Measurements from ENCODE around the gene B4GALT3.

Gene B4GALT3

GRCh38 chr1:161201836-161202712 is 24.8 kb upstream of the B4GALT3 start, which contains the start of gene NDUFS2:
TSS of gene NDUFS2 (plus strand) at chr1:161202367. CDS start at chr1:161202386, 19 bp downstream.
- DNase-seq, result peak; percentile 99

- peak; percentile 61 for DNase-seq
Measured at GRCh38 chr1:161200992-161201835, 23.9 kb upstream of the B4GALT3 start.

DNA sequence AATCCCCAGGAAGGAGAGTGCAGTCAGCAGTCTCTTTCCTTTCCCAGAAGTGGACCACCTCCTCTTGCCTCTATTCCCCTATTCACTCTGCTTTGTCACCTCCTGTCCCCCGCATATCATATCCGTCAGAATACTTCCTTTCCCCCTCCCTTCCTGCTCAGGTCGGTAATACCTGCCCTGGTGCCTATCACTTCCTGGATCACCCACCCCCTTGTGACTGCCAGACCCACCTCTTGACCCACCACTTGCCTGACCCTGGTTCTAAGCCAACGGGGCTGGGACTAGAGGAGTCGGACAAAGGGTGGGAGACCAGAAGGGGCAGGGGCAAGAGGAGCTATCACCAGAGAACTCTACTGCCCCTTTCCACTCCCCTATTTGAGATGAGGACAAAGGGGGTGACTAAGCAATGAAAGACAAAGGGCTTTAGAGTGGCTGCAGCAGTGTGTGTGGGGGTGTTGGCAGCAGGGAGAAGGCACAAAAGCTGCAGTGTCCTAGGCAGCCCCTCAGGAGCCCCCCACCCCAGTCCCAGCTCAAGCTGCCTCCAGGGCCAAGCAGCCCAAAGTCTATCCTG is 23.2 kb upstream of the B4GALT3 start:
- no peak for DNase-seq

- no peak for DNase-seq
Measured at GRCh38 chr1:161199506-161200139, 22.3 kb upstream of the B4GALT3 start.

DNA sequence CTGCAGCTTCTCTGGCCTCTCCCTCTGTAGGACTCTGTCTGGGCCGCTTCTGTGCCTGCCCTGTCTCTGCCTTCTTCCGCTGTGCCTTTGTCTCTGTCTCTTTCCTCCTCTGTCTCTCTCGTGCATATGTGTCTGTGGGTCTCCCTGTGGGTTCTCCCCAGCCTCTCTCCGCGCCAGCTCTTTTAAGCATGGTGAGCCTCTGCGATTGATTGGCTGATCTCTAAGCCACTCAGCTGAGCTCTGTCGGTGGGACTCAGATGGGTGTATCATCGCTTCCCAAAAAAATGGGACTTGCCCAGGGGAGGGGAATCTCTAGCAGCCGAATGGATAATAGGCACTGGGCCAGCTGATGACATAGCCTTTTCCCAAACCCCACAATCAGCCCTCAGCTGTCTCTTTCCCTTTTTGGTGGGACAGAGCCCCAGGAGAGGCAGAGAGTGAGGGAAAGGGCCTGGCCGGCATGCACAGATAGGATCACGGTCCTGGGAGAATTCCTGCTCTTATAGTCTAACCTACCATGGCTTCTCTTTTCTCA is 21.7 kb upstream of the B4GALT3 start, which contains the start of gene ADAMTS4:
TSS of gene ADAMTS4 (minus strand) at position 158 of the 535 bp plus-strand sequence. CDS start 427 bp downstream, outside the sequence.
- DNase-seq, result peak; percentile 96

DNA sequence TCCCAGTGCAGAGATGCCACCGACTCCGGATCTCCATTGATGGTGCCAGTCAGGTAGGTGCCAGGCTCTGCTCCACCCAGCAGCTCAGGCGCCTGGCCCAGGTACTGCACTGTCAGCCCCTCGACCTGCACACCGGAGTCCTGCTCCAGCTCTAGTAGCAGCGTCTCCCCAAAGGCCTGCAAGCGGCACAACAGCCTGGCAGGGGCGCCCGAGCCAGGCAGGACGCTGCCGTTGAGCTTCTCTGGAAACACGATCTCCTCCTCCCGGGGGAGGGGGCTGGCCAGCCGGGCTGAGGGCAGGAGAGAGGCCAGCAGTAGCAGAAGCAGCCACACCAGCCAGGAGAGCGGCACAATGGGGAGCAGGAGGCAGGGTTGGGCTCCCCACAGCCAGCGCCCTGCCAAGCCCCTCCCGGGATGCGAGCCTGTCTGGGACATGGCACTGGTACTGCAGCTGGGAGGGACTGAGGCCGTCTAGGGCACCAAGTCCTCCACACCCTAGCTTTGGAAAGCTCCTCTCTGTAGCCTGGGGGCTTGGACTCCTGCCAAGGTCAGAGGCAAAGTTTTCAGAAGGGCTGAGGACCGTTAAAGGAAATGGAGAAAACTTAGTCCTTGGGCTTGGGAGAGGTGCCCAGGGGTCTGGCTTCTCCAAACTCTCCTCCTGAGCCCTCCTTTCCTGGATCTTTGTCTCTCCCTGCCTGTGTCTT is 21.0 kb upstream of the B4GALT3 start:
- no peak for DNase-seq

GRCh38 chr1:161197560-161198193 is 20.4 kb upstream of the B4GALT3 start:
- DNase-seq, result no peak

DNA sequence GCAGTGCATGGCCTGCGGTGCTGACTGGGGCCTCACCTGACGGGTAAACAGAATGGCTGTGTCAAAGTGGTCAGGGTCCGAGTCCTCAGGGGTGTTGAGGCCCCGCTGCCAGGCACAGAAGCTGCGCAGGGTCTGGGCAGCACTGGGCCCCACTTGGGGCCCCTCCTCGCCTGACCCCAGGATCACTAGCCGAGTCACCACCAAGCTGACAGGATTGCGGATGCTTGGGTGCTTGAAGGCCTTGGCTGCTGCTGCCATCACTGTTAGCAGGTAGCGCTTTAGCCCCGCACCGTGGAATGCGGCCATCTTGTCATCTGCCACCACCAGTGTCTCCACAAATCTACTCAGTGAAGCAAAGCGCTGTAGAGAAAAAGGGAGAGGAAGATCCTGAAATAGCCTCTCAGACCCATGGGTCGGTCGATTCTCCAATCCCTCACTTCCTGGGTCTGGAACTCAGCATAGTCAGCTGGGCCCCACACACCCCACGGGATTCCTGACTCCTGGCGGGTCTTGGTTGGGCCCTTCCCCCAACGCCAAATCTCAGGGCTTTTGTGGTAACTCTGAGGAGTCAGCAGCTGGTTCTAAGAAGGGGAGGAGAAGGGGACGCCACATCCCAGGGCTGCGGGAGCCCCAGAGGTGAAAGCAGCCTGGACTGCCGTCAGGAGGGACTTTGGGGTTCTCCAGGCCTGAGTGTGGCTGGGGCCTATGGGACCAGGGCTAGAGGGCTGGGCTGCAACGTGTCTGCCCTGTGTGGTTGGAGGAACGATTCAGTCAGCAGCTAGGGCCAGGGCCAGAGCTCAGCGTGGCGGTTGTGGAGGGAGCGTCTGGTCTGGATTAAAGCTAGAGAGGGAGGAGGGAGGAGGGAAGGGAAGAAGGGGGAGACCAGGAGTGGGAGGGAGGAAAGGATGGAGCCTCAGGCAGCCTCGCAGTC is 19.5 kb upstream of the B4GALT3 start:
- DNase-seq, result no peak

DNA sequence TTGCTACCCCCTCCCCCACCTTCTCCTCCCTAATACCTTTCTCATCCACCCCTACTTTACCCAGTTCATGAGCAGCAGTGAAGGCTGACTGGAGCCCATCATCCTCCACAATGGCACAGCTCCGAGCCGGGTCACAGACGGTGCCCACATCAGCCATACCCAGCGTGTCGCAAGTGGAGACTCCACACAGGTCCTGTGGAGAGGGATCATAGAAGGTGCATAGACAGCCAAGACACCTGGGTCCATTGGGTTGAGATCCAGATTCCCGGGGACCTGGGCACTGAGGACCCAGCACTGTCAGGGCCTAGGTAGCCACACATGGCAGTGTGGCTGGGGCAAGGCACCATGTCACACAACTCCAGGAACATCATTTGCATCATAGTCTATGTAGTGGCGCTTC is 18.8 kb upstream of the B4GALT3 start:
- DNase-seq, result no peak

- no peak for DNase-seq
Measured at GRCh38 chr1:161195171-161195570, 17.9 kb upstream of the B4GALT3 start.

DNA sequence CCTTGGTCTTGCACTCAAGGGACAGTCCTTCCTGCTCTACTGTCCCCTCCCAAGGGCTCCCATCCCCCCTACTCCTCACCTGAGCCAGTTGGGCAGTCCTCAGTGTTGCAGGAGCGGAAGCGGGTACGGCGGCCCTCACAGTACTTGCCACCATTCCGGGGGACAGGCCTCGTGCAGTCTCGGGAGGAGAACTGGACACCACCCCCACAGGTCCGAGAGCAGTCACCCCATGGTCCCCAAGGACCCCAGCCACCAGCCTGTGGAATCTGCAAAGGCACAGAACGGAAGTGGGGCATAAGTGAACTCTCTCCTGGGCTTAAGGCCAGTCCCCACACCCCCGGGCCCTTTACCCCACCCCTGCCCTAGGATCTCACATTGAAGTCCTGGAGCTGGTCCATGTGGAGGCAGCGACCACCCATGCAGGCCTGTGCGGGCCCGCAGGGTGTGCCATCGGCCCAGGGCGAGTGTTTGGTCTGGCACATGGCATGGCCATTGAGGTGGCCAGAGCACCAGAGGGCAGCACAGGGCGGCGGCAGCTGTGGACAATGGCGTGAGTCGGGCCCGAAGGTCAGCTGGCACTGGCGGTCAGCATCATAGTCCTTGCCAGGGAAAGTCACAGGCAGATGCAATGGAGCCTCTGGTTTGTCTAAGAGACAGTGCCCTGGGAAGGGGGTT is 16.4 kb upstream of the B4GALT3 start:
- DNase-seq, result no peak

DNA sequence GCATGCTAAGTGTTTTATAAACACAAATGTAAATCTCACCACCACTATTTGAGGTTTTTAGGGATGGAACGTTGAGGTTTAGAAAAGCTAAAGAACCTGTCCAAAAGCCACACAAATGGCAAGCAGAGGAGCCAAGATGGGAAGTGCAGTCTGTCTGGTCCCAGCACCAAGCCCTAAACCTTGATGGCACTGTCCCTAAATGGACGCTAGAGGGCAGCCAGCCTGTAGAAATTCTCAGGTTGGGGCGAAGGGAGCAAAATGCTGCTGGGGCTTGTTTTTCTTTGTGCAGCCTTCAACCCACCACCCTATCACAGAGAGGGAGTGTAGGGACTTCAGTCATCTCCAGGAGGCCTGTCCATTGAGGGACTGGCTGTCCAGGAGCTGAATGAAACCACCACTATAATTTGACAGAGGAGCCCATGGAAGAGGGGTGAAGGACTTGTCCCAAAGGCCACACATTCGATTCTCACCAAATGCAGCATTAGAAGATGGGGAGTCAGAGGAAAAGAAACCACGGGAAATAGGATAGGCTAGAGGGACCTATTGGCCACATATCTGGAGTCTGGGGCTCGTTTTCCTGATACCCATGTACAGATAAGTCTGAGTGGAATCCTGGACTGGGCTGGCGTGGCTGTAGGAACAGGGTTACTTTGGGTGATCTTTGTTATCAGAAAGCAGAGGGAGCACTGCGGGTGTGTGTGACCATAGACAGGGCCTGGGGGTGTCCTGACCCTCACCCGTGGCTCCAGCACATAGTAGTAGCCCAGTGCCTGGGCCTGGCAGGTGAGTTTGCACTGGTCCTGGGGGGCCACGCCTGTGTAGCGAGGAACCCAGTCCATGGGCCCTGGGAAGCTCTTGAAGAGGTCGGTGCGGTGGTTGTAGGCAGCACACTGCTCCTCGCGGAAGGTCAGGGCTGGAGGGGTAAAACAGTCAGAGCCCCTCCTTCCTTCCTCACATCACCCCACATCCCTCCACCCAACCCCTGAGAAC is 15.5 kb upstream of the B4GALT3 start:
- peak; percentile 79 for DNase-seq

DNA sequence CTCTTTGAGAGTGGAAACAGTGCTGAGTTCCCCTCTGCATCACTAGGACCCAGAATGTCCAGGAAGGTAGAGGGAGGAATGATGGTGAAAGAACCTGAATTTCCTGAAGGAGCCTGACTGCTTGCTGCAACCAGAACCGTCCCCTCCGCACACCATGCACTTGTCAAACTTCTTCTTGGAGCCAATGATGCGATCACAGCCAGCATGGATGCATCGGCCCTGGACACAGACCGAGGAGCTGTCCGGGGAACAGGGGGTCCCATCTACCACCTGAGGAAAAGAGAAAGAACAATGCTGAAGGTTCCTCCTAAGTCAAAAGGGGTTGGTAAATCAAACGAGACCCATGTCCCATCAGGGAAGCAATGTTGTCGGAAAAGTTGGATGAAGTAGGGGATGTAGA is 14.7 kb upstream of the B4GALT3 start:
- no peak for DNase-seq

DNA sequence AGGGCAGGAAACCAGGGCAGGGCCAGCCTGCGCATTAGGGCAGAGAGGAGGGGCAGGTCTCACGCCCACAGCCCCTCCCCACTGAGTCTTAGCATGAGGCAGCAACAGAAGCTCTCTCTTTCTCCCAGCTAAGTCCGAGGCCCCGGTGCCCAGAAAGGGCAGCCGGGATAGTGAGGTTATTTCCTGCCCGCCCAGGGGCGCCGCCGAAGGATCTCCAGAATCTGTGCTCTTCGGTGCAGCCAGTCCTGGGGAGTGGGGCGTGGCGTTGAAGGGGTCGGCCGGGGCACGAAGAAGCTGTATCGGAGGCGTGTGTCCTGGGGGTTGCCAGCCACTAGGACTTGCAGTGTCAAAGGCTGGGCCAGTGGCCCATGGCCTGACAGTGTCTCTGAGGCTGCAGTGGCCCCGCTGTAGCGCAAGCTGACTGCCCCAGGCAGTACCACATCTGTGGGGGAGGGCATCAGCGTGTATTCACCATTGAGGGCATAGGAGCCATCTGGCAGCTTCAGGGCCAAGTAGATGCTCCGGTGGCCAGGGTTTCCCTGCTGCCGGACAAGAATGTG is 13.7 kb upstream of the B4GALT3 start:
- DNase-seq, result no peak

DNA sequence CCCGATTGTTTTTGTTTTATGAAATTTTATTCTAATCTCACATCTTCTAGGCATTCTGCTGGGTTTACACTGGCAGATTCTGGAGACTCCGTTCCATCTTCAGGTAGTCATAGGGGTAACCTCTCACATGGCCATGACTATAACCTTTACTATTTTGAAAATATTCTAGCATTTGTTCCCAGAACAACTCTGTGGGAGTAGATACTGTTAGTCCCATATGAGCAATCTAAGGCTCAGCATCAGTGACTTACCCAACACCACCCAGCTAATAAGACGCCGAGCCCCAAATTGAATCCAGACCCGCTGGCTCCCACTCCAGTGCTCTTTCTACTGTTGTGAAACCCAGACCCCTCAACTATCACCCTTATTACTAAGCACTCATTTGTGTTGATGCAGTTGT is 11.7 kb upstream of the B4GALT3 start:
- no peak for DNase-seq

DNA sequence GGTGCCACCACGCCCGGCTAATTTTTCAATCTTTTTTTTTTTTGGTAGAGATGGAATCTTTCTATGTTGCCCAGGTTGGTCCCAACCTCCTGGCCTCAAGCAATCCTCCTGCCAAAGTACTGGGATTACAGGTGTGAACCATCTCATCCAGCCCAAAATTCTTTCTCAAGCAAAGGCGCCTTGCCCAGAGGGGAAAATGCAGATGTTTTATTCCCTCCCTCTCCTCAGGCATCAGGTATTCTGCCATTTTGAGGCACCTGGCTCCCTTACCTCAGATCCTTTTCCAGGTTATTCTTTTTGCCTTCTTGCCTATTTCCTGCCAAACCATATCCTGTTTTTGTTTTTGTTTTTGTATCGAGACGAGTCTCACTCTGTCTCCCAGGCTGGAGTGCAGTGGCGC is 11.1 kb upstream of the B4GALT3 start:
- DNase-seq, result no peak

DNA sequence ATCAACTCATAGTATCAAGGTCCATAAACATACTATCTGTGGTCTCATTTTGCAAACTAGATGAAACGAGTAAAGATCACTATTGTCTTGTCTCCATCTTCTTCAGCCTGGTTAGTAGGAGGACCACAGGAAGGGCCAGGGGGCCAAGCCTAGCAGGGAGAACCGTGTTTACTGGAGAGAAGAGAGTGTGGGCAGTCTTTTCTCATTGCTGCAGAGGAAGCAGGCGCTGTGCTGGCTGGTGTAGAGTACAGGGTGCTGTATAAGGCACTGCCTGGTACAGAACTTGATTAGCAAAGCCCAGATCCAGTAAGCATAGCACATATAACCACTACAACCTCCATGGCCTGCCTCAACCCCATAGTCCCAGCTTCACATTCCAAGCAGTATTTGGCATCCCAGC is 10.0 kb upstream of the B4GALT3 start:
- no peak for DNase-seq

- peak; percentile 32 for DNase-seq
Measured at GRCh38 chr1:161185732-161186311, 8.5 kb upstream of the B4GALT3 start.

Measured in NCI-H1694 treated with DMSO at 0.1 percent for 48 hours (cell line).